HG03175 (cell line): ENCODE measurements around the gene ZNF367.

Source experiments
- ATAC-seq: cut with Tn5 transposase; IDR thresholded peaks from one replicate; pipeline ENCODE4 v1.9.1; 2021; ENCODE audit warnings: mild to moderate bottlenecking, moderate library complexity; ENCODE audit not compliant: unreplicated experiment

ZNF367 gene

DNA sequence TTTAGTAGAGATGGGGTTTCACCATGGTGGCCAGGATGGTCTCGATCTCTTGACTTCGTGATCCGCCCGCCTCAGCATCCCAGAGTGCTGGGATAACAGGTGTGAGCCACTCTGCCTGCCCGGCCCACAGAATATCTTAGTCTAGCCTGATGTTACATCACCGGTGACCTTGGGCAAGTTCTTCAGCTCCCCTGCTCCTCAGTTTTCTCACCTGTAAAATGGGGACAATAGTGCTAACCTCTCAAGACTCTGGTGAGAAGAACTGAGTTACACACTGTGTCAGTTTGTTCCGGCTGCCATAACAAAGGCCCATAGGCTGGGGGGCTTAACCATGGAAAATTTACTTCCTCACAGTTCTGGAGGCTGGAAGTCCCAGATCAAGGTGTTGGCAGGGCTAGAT lies 19.3 kb upstream of the ZNF367 start:
- no peak for ATAC-seq

- no peak for ATAC-seq
Measured at GRCh38 chr9:96436456-96437126, 18.4 kb upstream of the ZNF367 start.

GRCh38 chr9:96436063-96436455 lies 17.9 kb upstream of the ZNF367 start:
- ATAC-seq, result no peak

DNA sequence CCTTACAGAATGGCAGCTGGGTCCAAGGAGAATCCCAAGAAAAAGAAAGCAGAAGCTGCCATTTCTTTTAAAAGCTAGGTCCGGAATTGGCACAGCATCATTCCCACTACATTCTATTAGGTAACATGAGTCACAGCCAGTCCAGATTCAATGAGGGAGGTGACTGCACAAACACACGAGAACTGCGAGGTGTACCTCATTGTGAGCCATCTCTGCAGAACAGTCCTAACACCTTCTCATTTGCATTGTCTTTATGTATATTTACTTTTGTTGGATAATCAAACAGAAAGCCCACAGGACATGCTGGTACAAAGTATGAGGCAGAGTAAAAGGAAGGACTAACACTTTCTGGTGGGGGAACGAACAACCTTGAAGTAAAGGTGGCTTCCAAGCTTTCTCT lies 17.2 kb upstream of the ZNF367 start:
- ATAC-seq, result no peak

DNA sequence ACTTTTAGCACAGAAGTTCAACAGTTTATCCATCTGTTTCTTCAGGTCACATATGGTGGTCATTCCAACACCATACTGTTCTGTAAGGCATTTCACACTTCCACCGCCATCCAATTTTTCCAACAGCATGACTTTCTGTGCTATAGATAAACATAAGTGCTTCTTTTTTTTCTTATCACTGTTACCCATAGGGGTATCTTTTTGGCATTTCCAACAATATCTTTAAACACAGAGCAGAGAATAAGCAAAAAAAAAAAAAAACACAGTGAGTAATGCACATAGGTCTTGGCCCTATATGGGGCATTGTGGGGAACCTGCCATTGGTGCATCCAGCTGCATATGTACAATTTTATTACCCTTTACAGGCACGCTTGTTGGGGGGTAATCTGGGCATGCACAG lies 12.2 kb upstream of the ZNF367 start:
- ATAC-seq, result no peak

DNA sequence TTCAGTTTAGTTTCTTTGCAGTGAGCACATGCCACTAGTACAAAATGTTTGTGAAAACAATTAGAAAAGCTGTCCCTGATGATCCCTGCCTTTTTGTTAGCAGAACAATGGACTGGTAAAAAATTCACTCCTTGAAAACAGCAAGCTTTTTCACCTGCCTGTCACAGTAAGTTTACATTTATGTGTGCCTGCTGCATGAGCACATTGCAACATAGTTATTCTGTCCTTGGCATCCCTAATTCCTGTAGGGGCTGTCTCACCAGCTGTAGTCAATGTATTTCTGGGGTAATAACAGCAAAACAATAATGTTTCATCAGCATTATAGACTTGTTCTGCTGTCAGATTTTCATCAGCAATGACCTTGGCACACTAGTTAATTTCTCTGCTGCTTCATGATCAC lies 11.6 kb upstream of the ZNF367 start:
- no peak for ATAC-seq

- ATAC-seq, result no peak
Measured at GRCh38 chr9:96425500-96426169, 7.5 kb upstream of the ZNF367 start.

- ATAC-seq, result no peak
Measured at GRCh38 chr9:96423985-96424336, 5.8 kb upstream of the ZNF367 start.

- ATAC-seq, result no peak
Measured at GRCh38 chr9:96423322-96423984, 5.3 kb upstream of the ZNF367 start.

DNA sequence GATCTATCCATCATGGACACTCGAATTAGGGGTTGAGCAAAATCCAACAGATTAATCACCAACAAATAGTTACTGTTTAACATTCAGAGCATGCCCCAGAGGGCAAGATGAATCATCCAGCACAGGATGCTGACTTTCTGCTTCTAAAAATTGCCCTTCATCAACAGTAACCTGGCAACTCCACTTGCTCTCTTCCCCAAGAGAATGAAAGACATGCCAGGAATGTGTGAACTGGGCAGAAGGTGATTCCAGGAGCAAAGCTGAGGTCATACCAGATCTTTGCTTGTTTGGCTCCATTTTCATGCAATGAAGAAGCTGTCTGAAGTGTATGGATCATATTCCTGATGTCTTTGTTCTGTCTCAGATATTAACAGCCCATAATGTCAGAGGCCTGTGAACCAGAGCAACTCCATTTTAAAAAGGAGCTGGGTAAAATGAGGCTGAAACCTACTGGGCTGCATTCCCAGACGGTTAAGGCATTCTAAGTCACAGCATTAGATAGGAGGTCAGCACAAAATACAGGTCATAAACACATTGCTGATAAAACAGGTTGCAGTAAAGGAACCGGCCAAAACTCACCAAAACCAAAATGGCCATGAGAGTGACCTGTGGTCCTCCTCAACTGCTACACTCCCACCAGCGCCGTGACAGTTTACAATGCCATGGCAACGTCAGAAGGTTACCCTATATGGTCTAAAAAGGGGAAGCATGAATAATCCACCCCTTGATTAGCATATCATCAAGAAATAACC lies 2.5 kb upstream of the ZNF367 start:
- no peak for ATAC-seq

DNA sequence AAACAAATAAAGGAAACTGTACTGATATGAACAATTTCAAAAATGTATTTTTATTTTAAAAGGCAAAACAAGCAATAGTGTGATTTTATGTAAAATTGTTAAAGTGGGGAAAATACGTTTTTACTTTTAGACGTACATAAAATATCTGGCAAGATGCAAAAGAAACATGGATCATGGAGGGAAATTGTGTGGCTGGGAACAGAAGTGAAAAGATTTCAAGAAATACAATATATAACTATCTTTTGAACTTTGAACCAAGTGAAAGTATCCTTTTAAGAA lies 1.5 kb upstream of the ZNF367 start:
- ATAC-seq, result no peak

DNA sequence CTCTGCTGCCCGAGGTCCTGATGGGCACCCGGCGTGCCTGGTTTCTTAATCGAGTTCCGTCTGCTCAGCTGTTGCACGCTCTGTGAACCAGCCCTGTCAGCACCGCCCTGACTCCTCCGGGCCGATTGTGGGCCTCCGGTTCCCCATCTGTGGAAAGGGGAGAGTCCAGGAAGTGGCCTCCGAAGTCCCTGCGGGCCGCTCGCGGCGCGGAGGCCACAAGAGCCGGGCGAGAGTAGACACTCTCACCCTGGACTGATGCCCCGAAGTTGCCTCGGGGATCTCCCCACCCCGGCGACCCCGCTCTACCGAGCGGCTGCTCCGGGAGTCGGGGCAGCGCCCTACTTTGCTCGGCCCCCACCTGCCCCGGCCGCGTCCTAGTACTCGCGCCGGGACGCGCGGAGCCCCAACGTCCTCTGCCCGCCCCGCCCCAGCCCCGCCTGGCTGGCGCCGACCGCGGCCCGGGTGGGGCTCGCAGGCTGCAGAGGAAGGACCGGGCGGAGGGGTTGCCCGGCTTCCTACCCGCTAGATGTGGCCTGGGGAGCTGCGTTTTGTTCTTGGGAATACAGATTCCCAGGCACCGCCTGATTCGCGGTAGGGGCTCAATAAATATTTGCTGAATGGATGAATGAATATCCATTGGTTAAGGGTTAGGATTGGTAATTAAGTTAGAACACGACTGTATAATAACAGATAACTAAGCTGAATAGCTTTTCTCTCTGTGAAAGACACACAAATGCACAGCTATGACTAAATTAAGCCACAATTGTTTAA lies 935 bp upstream of the ZNF367 start:
- ATAC-seq, result peak; percentile 35

GRCh38 chr9:96417661-96418082 lies 498 bp downstream of the ZNF367 start:
- ATAC-seq, result no peak

DNA sequence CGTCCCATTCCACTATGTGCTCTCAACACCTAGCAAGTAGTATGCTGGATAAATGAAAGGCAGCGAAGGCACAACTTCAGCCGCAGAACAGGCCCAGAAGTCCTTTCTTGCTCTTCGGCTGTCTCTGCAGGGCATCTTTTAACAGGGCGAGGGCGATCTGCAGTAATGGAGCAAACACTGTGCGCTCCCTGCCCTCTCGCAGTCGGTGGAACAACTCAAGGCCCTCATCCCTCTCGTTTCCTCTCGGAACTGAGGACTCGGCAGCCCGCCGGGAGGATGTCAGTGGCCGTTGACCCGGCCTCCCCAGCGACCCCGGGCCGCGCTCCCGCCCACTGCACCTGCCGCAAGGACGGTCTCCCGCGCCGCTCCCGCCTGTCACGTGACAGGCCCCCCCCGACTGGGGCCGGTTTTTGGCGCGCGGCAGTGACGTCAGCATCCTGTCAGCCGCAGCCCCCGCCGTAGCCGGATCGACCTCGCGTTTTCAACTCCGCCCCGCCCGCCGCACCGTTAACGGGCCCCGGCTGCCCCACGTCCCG lies 1.1 kb downstream of the ZNF367 start:
- peak; percentile 16 for ATAC-seq

DNA sequence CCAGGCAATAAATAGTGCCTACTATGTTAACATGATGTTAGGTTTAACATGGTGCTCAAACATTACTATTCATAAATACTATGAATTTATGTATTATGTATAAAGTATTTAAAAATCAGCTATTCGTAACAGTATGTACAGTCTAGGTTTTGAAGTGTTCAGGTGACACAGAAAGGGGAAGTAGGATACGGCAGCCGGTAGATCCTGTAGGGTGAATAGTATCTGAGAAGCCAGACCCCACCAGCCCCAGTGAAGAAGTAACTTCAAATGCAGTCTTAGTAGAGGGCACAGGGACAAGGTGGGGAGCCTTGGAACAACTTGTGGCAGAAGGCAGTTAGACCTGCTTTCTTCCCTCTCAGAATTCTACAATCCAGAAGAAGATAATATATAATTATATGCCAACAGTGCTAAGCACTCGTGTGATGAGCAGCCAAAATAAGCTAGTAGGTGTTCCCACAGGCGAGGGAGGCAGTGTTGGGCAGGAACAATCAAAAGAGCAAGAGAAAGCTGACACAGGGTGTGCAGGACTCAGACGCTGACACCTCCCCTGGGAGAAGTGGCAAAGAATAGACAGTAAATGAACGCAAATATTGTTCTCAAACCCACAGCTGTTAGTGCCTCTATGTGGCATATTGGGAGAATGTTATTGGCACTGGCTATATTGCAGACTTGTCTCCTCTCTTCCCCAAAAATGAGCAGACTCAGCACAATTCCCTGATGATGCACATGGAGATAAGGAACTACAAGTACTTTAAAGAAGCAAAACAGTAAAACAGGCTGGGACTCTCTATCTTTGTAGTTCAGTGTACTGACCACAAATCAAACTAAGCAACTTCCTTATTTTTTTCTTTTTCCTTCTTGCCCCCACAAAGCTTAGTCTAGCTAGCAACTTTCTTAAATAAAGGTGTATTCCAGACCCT lies 4.6 kb downstream of the ZNF367 start:
- peak; percentile 34 for ATAC-seq

DNA sequence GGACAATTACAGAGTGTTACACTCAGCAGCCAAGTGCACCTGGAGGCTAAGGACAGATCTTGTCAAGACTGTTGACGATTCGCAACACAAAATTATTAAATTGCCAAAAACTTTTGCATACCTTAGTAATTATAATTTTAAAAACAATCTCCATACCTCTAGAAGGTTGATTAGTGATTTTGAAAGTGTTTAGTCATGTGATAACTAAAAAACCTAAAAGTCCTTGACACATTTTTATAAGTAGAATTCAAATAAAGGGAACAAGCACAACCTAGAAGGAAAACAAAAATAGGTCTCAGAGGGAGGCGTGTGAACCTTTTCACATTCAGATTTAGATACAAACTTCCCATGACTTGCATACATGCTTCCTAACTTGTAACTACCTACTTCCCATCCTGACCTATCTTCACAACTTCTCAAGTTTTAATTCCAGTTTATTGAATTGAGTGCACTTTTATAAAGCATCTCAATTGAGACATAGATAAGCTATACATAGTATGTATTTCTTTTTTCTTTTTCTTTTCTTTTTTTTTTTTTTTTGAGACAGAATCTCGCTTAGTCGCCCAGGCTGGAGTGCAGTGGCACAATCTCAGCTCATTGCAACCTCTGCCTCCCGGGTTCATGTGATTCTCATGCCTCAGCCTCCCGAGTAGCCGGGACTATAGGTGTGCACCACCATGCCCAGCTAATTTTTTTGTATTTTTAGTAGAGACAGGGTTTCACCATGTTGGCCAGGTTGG lies 5.8 kb downstream of the ZNF367 start:
- no peak for ATAC-seq

- no peak for ATAC-seq
Measured at GRCh38 chr9:96411129-96411838, 6.9 kb downstream of the ZNF367 start.
